ENCODE measurements around the gene NUDT4.
"Not testable (repeated sequence)": the region's sequence is repeated elsewhere in the genome, so short reads cannot be mapped to it uniquely, and the experiment has no call there.

Gene NUDT4

DNA sequence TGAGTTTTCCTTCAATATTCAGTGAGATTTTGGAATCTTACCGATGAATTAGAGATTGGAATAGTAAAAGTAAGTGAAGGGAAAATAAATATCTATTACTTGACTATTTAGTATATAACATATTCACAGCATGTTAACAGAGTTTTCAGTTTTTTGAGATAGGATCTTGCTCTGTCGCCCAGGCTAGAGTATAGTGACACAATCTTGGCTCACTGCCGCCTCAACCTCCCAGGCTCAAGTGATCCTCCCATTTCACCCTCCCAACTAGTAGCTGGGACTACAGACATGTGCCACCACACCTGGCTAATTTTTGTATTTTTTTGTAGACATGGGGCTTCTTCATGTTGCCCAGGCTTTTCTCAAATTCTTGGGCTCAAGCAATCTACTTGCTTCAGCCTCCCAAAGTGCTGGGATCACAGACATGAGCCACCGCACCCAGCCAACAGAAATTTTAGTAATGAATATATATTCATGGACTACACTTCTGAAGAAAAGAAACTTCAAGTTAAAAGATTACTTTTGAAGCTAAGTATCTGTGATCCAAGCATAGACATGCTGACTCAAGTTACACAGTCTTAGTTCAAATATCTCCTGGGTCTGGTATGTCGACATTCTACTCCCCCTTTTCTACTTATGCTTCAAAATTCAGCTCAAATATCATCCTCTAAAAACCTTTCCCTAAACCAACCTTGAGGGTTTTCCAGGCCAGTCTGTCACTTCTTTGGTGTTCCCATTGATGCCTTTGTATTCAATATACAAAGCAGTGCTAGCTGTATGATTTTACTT, 50.2 kb downstream of the NUDT4 start:
- TF ChIP-seq CTCF (IDR thresholded peaks at IDR 0.05; ENCODE audit: low read depth, low read length, missing control alignments), result no peak
- no peak for DNase-seq (ENCODE audit: low read depth)
- in situ Hi-C loops (cut with HindIII; ENCODE audit: low sequenced_read_pairs), result no loop called here
- H3K4me3 ChIP-seq (ENCODE audit: low read depth, low read length), result no peak overlapping the region

- no peak for DNase-seq (ENCODE audit: low read depth)
- in situ Hi-C loops (cut with HindIII; ENCODE audit: low sequenced_read_pairs), result no loop called here
- no peak for TF ChIP-seq CTCF (IDR thresholded peaks at IDR 0.05; ENCODE audit: low read depth, low read length, missing control alignments)
- H3K4me3 ChIP-seq (ENCODE audit: low read depth, low read length), result no peak overlapping the region
Observed at GRCh38 chr12:93429448-93429847, 51.7 kb downstream of the NUDT4 start.

DNA sequence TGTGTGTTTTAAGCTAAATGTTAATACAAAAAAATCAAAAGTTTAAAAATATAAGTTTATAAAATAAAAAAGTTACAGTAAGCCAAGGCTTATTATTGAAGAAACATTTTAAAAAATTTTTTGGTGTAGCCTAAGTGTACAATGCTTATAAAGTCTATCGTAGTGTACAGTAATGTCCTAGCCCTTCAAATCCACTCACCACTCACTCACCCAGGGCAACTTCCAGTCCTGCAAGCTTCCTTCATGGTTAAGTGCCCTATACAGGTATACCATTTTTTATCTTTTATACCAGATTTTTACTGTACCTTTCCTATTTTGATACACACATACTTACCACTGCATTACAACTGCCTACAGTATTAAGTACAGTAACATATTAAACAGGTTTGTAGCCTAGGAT, 52.1 kb downstream of the NUDT4 start:
- in situ Hi-C loops (cut with HindIII; ENCODE audit: low sequenced_read_pairs), result no loop called here
- no peak for TF ChIP-seq CTCF (IDR thresholded peaks at IDR 0.05; ENCODE audit: low read depth, low read length, missing control alignments)
- no peak for DNase-seq (ENCODE audit: low read depth)
- H3K4me3 ChIP-seq (ENCODE audit: low read depth, low read length), result no peak overlapping the region

- in situ Hi-C loops (cut with HindIII; ENCODE audit: low sequenced_read_pairs), result no loop called here
- no peak for TF ChIP-seq CTCF (IDR thresholded peaks at IDR 0.05; ENCODE audit: low read depth, low read length, missing control alignments)
- no peak overlapping the region for H3K4me3 ChIP-seq (ENCODE audit: low read depth, low read length)
- DNase-seq (ENCODE audit: low read depth), result no peak
Observed at GRCh38 chr12:93430280-93430679, 52.6 kb downstream of the NUDT4 start.

- in situ Hi-C loops (cut with HindIII; ENCODE audit: low sequenced_read_pairs); H3K4me3 ChIP-seq (ENCODE audit: low read depth, low read length); DNase-seq (ENCODE audit: low read depth): not testable (repeated sequence)
Observed at GRCh38 chr12:93432031-93432430, 54.3 kb downstream of the NUDT4 start.

- DNase-seq (ENCODE audit: low read depth), result no peak
- no peak for TF ChIP-seq CTCF (IDR thresholded peaks at IDR 0.05; ENCODE audit: low read depth, low read length, missing control alignments)
- no peak overlapping the region for H3K4me3 ChIP-seq (ENCODE audit: low read depth, low read length)
- in situ Hi-C loops (cut with HindIII; ENCODE audit: low sequenced_read_pairs), result no loop called here
Observed at GRCh38 chr12:93434256-93434865, 56.6 kb downstream of the NUDT4 start.
